Keratinocyte (primary cell): ENCODE measurements around the gene WWC1.

Experiments used
- EZH2 ChIP-seq: IDR thresholded peaks from one replicate; pipeline ENCODE4 v1.6.1; 2012; ENCODE audit warnings: inconsistent platforms, mild to moderate bottlenecking, low read length, moderate library complexity
- TF ChIP-seq, protein P1 (sequence below), 3 experiments: IDR thresholded peaks in 1 of 3; conservative IDR thresholded peaks in 1 of 3; optimal IDR thresholded peaks in 1 of 3; 2 replicates in 2 of 3; 3 replicates in 1 of 3; pipeline versions ENCODE3 to v1.5.1; 2011; ENCODE audit warnings: low read length in 3 of 3, mild to moderate bottlenecking in 3 of 3, moderate library complexity in 2 of 3, control low read depth in 1 of 3, inconsistent platforms in 1 of 3; ENCODE audit not compliant: insufficient read depth in 2 of 3; ENCODE audit errors: extremely low read depth in 1 of 3

DNA sequence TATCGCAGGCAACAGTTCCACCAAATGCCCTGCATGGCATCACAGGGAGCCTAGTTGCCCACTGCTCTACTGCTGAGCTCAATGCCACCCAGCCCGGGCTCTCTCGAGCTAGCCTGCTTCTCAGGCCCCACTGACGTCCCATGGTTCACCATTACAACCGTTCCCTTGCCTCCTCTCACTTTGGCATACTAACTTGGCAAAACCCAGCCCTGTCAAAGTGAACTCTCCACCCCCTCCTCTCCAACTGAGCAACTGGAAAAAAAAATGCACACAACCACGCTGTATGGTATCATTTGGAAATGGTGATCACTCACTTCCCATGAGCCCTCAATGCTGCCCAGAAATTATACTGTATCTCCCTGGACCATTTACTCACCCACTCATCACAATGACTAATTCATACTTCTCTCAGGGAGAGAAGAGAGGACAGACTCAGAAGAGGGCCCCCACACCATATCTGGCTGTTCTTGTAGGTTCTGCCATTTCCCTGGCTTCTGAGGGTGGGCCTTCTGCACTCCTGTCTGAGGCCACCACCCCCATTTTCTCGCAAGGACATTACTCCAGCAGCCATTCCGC is 143.4 kb downstream of the WWC1 start:
- TF ChIP-seq, protein P1, sequence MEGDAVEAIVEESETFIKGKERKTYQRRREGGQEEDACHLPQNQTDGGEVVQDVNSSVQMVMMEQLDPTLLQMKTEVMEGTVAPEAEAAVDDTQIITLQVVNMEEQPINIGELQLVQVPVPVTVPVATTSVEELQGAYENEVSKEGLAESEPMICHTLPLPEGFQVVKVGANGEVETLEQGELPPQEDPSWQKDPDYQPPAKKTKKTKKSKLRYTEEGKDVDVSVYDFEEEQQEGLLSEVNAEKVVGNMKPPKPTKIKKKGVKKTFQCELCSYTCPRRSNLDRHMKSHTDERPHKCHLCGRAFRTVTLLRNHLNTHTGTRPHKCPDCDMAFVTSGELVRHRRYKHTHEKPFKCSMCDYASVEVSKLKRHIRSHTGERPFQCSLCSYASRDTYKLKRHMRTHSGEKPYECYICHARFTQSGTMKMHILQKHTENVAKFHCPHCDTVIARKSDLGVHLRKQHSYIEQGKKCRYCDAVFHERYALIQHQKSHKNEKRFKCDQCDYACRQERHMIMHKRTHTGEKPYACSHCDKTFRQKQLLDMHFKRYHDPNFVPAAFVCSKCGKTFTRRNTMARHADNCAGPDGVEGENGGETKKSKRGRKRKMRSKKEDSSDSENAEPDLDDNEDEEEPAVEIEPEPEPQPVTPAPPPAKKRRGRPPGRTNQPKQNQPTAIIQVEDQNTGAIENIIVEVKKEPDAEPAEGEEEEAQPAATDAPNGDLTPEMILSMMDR (optimal IDR thresholded peaks at IDR 0.05 in 1 of 3, IDR thresholded peaks at IDR 0.05 in 1 of 3, conservative IDR thresholded peaks at IDR 0.05 in 1 of 3; ENCODE audit: extremely low read depth in 1 of 3, insufficient read depth in 2 of 3, low read length in 3 of 3): no peak
- TF ChIP-seq EZH2: no peak
